Activated gamma-delta T cell (primary cell): Measurements from ENCODE around the gene PPP1CB.

Experiments
- DNase-seq: peaks from one replicate; lab custom pipeline; 2025; lab: John Stamatoyannopoulos, UW

Gene PPP1CB

GRCh38 chr2:28745225-28745624 is 6.4 kb upstream of the PPP1CB start:
- no peak for DNase-seq

GRCh38 chr2:28745876-28746275 is 5.8 kb upstream of the PPP1CB start:
- no peak for DNase-seq

DNA sequence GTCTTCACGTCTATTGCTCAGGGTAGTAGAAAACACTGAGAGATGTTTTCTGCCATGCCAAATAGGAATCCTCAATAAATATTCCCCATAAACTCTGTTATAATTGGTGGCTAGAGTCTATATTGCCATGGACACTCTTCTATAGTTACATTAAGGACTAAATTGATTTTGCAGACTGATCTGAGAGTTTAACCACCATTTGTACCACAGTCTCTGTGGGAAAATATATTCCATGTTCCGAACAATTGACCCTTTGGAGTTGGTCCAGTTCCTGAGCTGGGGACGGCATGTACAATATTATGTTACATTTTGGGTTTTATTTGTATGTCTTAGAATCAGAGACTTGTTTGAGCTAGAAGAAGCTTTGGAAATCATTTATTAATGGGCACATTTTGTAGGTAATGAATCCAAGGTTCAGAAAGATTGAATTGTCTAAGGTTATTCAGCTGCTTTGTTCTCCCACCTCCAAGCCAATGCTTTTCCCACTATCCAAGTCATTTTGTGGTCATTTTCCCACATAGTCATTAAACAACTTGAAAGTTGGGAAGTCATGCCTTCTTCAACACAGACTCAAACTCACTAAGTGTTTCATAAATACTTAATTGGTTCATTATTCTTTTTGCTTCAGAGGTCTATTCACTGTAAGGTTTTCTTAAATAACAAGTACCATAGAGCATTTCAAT is 5.1 kb upstream of the PPP1CB start:
- DNase-seq, result no peak

GRCh38 chr2:28747714-28748113 is 3.9 kb upstream of the PPP1CB start:
- no peak for DNase-seq

GRCh38 chr2:28748176-28748575 is 3.5 kb upstream of the PPP1CB start:
- no peak for DNase-seq

GRCh38 chr2:28748941-28749340 is 2.7 kb upstream of the PPP1CB start:
- DNase-seq, result no peak

GRCh38 chr2:28749526-28749925 is 2.1 kb upstream of the PPP1CB start:
- DNase-seq, result no peak

DNA sequence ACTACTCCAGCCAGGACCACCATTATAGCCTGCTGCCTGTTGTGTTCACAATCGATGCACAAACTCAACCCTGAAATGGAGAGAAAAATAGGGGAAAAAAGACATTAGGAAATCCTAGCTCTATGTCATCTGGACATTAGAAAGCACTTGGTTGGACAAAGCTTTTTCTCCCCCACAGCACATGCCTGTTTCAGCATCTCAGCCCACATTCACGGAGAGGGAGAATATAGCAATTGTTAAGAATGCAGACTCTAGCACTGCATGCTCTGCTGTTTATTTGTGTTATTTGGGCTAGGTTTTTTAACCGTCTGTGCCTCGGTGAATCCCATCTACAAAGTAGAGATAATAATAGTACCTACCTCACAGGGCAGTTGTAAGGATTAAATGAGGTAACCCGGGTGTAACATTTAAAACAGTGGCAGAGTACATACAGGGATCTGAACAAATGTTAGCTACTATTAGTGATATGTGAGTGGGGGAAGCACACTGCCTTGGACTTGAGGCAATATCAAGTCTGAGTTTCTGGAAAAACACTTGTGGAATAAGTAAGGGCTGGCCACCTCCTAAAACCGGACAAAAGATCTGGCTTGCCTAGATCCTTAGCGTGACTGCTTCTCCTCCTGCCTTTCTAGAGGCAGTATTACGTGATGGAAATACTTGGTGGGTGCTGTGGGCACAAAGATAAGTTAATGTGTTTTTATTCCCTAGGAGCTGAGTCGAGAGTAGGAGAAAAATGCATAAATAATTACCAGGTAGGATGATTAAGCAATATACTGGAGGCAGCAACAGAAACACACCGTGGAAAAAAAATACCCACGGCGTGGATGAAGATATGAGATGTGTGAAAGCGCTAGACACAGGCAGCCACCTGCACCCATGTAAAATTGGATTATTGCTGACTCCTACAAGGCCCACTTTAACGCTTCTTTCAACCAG is 1.0 kb upstream of the PPP1CB start:
- DNase-seq, result no peak

- no peak for DNase-seq
Measured at GRCh38 chr2:28751956-28752630, 463 bp downstream of the PPP1CB start.

DNA sequence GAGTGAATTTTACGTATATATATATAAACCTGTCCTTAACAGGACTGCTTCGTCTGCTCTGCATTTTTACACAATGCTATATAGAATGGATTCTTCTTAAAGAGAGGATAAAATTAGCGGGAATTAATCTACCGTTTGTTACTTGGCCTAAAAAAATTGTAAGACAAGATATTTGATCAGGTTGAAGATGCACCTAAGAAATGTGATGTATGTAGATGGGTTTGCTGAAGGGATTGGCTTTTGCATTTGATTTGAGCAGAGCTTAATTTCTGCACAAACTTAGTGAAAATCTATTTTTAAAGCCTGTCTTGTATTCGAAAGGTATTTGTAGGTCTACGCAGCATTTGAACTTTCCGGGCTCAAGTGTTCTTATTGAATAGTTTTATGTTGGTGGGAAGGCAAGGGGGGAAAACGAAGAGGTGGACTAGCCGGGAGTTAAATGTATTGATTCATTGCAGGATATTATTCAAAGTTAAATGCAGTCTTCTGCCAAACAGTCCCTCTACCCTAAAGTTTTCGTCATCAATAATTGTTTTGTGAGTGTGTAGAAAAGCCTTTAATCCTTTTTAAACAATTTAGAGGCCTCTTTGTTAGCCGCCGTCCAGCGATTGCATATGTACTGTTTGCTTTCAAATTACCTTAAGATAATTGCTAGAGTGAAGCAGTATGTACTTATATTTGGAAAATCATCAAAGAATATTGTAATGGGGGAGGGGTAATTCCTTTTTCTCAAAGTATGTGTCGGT is 1.2 kb downstream of the PPP1CB start:
- DNase-seq, result no peak

GRCh38 chr2:28754321-28754720 is 2.7 kb downstream of the PPP1CB start:
- no peak for DNase-seq

GRCh38 chr2:28755421-28755820 is 3.8 kb downstream of the PPP1CB start:
- DNase-seq, result no peak

- no peak for DNase-seq
Measured at GRCh38 chr2:28758459-28758858, 6.8 kb downstream of the PPP1CB start.

- DNase-seq, result no peak
Measured at GRCh38 chr2:28761420-28761819, 9.8 kb downstream of the PPP1CB start.

DNA sequence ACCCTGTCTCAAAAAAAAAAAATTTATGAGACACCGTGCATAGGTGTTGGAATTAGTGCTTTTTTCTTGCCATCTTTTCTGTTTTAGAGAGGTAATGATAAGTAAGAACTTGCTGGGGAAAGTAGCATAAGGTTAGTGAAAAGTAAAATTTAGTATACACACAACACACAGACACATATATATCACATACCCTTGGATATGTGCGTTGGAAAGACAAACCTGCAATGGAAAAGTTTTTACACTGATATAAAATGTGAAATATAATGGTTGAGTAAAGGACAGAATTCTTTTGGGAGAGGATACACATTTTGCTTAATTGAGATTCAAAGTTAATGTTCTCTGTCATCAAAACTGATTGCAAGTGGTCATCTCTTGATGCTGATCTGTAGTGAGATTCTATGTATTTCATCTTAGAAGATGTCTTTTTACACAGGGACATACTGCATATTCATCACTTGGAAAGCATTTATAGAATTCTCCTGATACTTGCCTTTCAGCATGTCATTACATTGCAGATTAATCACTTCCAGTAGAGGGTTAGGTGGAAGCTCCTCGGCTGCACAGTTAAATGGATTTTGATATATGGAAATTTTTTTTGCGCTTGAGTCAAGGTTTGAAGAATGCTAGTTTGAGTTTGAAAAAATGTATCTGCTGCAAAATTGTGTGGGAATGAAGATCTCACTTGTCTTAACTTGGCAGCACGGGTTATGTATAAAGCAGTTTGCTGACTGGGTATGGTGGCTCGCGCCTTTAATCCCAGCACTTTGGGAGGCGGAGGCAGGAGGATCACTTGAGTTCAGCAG is 13.5 kb downstream of the PPP1CB start:
- no peak for DNase-seq

- DNase-seq, result no peak
Measured at GRCh38 chr2:28766070-28766469, 14.4 kb downstream of the PPP1CB start.

- DNase-seq, result no peak
Measured at GRCh38 chr2:28767337-28767736, 15.7 kb downstream of the PPP1CB start.

DNA sequence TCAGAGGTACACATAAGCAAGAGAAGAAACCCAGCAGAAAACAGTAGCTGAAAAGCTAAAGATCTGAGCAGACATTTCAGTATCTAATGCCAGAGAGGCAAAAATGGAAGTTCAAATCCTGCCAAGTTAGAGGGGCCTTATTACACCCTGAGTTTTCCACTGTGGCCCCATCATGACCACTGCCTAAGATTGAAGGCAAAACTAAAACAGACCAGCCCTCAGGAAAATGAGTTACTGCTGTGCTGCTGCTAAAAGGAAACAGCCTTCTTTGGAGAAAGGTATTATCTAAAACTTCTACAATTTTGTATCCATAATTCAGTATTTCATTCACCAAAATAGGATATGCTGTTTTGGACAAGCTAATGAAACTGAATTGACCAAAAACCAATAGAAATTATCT is 16.8 kb downstream of the PPP1CB start:
- no peak for DNase-seq

GRCh38 chr2:28768952-28769351 is 17.3 kb downstream of the PPP1CB start:
- no peak for DNase-seq

GRCh38 chr2:28772351-28772750 is 20.7 kb downstream of the PPP1CB start:
- DNase-seq, result no peak

DNA sequence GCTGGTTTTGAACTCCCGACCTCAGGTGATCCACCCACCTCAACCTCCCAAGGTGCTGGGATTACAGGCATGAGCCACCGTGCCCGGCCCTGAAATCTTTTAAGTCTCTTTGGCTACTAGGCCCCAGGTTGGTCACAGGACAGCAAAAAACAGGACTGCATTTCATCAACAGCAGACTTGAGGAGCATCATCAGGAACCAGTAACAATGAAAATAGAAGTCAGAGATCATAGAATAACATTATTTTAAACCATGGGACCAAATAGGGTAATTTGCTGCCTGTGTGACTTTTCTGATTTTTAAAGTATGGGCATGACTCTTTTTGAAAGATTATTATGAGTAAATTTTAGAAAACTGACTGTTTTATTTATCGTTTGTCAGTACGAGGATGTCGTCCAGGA is 24.8 kb downstream of the PPP1CB start:
- no peak for DNase-seq
